Liver (tissue), 9 donors: ENCODE results near the gene GPR65. TPM values are rescaled to one million over a fixed set of nuclear protein-coding genes. Genes with fewer than 3 reads are reported as not detected.

Source experiments
- DNase-seq: peaks from one replicate; pipeline ENCODE4 v3.0.0-alpha.2; 2017; ENCODE audit warnings: low spot score
- H3K27ac ChIP-seq, 2 donors: one replicate each; pipeline ENCODE4 v1.7.0; 2013; ENCODE audit warnings: inconsistent platforms in 2 of 2, low read length in 2 of 2, control low read depth in 1 of 2, low read depth in 1 of 2, mild to moderate bottlenecking in 1 of 2
- H3K27me3 ChIP-seq, 4 donors: one replicate each; pipeline versions ENCODE4 v1.6.1 to v1.7.0; 2013; ENCODE audit warnings: low read length in 3 of 4, inconsistent platforms in 1 of 4, mild to moderate bottlenecking in 1 of 4, moderate library complexity in 1 of 4; ENCODE audit not compliant: control insufficient read depth in 4 of 4, insufficient read depth in 4 of 4
- H3K36me3 ChIP-seq, 4 donors: one replicate each; pipeline versions ENCODE4 v1.6.1 to v1.7.0; 2013; ENCODE audit warnings: low read length in 3 of 4, mild to moderate bottlenecking in 3 of 4, low read depth in 1 of 4, moderate library complexity in 1 of 4; ENCODE audit not compliant: control insufficient read depth in 4 of 4, insufficient read depth in 3 of 4
- H3K4me1 ChIP-seq, 4 donors: one replicate each; pipeline versions ENCODE4 v1.6.1 to v1.7.0; 2013; ENCODE audit warnings: low read length in 3 of 4, mild to moderate bottlenecking in 3 of 4, moderate library complexity in 1 of 4; ENCODE audit not compliant: control insufficient read depth in 4 of 4, insufficient read depth in 4 of 4
- H3K4me3 ChIP-seq, 3 donors: one replicate each; pipeline versions ENCODE4 v1.6.1 to v1.7.0; 2013; ENCODE audit warnings: low read length in 3 of 3, control low read depth in 1 of 3, low read depth in 1 of 3, mild to moderate bottlenecking in 1 of 3
- H3K9ac ChIP-seq, 2 donors: one replicate each; pipeline ENCODE4 v1.7.0; 2013; ENCODE audit warnings: low read length in 2 of 2, mild to moderate bottlenecking in 2 of 2, moderate library complexity in 2 of 2, control low read depth in 1 of 2, low read depth in 1 of 2
- H3K9me3 ChIP-seq, 4 donors: one replicate each; pipeline versions ENCODE4 v1.6.1 to v1.7.0; 2013; ENCODE audit warnings: low read length in 3 of 4; ENCODE audit not compliant: control insufficient read depth in 4 of 4
- CTCF ChIP-seq: fragments of 150-350 bp; IDR thresholded peaks from 2 replicates; pipeline ENCODE4 v1.5.1; 2017; ENCODE audit warnings: improper control_type of control experiment, low read depth, low read length; ENCODE audit not compliant: missing input control
- EGR1 ChIP-seq, 2 donors: IDR thresholded peaks; 2 replicates each; pipeline ENCODE4 v1.6.1; 2016 to 2018; ENCODE audit warnings: antibody characterized with exemption in 2 of 2, low read depth in 2 of 2
- FOXA1 ChIP-seq: IDR thresholded peaks from 2 replicates; pipeline ENCODE4 v1.6.1; 2016; ENCODE audit warnings: antibody characterized with exemption
- GABPA ChIP-seq, 2 donors: IDR thresholded peaks in 1 of 2; conservative IDR thresholded peaks in 1 of 2; 2 replicates each; pipeline ENCODE4 v1.6.1; 2016; ENCODE audit warnings: antibody characterized with exemption in 2 of 2, mild to moderate bottlenecking in 1 of 2, moderate library complexity in 1 of 2
- HNF4A ChIP-seq, 2 donors: conservative IDR thresholded peaks; 2 replicates each; pipeline ENCODE4 v1.6.1; 2016; ENCODE audit warnings: antibody characterized with exemption in 2 of 2, mild to moderate bottlenecking in 2 of 2
- HNF4G ChIP-seq: IDR thresholded peaks from 2 replicates; pipeline ENCODE4 v1.6.1; 2016; ENCODE audit warnings: antibody characterized with exemption
- JUND ChIP-seq, 2 donors: IDR thresholded peaks; 2 replicates each; pipeline ENCODE4 v1.6.1; 2016; ENCODE audit warnings: antibody characterized with exemption in 2 of 2
- NR2F2 ChIP-seq: IDR thresholded peaks from 2 replicates; pipeline ENCODE4 v1.6.1; 2016; ENCODE audit warnings: antibody characterized with exemption
- RAD21 ChIP-seq, 2 donors: IDR thresholded peaks; 2 replicates each; pipeline ENCODE4 v1.6.1; 2016; ENCODE audit warnings: antibody characterized with exemption in 2 of 2, mild to moderate bottlenecking in 2 of 2
- RXRA ChIP-seq, 2 donors: IDR thresholded peaks; 2 replicates each; pipeline ENCODE4 v1.6.1; 2017 to 2018; ENCODE audit warnings: antibody characterized with exemption in 2 of 2, mild to moderate bottlenecking in 1 of 2
- SP1 ChIP-seq: IDR thresholded peaks from 2 replicates; pipeline ENCODE4 v1.6.1; 2018; ENCODE audit warnings: antibody characterized with exemption, mild to moderate bottlenecking
- YY1 ChIP-seq: IDR thresholded peaks from 2 replicates; pipeline ENCODE4 v1.6.1; 2016; ENCODE audit warnings: antibody characterized with exemption, mild to moderate bottlenecking
- WGBS: extraction: QIAGEN DNeasy Blood & Tissue Kit; methylation state at CpG from one replicate; pipeline ENCODE4 v1.1.7; 2013; 5-methylcytosine and 5-hydroxymethylcytosine counted together
- polyA plus RNA-seq, 2 donors: library from polyadenylated mRNA; stranded (reverse) in 1 of 2; unstranded in 1 of 2; fragments of 200-250 nt in 1 of 2; fragments of >200 nt in 1 of 2; fragmentation: Nextera tagmentation in 1 of 2; extraction: Ambion mirVana in 1 of 2; gene quantifications; one replicate each; pipeline versions ENCODE4 v1.2.1 to v1.2.3, GENCODE V29; 2013 to 2015
- total RNA-seq, 2 donors: library from RNA; depleted of rRNA; stranded (reverse); fragments of >200 nt; gene quantifications; one replicate each; pipeline ENCODE4 v1.2.3, GENCODE V29; 2014
- TF ChIP-seq, protein P1 (sequence below): IDR thresholded peaks from 2 replicates; pipeline ENCODE4 v1.6.1; 2016; ENCODE audit warnings: antibody characterized with exemption
- TF ChIP-seq, protein P2 (sequence below): IDR thresholded peaks from 2 replicates; pipeline ENCODE4 v1.6.1; 2016; ENCODE audit warnings: antibody characterized with exemption
- TF ChIP-seq, protein P3 (sequence below): IDR thresholded peaks from 2 replicates; pipeline ENCODE4 v1.6.1; 2016; ENCODE audit warnings: antibody characterized with exemption
- donor health status: healthy.
- donor health status: healthy.
- donor health status: healthy.
- donor health status: healthy.
- donor health status: healthy.

GPR65 gene
- total and polyA plus RNA-seq, 4 donors: 0.72 to 4.5 (median 1.7) TPM

- TF ChIP-seq JUND (IDR thresholded peaks at IDR 0.05): no peak
- TF ChIP-seq, protein P1, sequence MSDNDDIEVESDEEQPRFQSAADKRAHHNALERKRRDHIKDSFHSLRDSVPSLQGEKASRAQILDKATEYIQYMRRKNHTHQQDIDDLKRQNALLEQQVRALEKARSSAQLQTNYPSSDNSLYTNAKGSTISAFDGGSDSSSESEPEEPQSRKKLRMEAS: no peak
- no peak for TF ChIP-seq RXRA (IDR thresholded peaks at IDR 0.05)
- no peak for TF ChIP-seq HNF4G
- TF ChIP-seq FOXA1: no peak
- no peak for TF ChIP-seq RAD21 (IDR thresholded peaks at IDR 0.05)
- TF ChIP-seq HNF4A (conservative IDR thresholded peaks at IDR 0.05): no peak
These were observed 3.3 kb downstream of the GPR65 start (continued) for GRCh38 chr14:88008039-88008742.

DNA sequence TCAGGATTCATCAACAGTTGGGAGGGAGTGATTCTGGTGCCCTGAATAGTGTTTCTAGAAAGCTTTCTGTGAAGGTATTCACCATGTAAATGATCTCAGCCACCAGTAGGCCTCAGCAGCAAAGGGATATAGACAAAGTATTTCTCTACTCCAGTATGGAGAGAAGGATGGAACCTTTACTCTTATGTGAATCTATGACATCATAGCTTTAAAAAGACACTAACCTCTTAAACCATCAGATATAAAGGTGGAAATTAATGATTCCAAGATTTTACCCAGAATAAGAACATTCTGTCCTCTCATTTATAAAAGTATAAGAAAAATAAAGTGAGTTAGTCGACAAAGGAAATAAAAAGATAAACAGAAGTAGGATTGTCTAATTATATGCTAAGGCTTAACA is 4.6 kb downstream of the GPR65 start:
- DNase-seq: no peak
- Histone ChIP-seq H3K4me1 (peaks cover 0 to 4% (median 0%) of the 10 kb centered on the region in 4 donors), H3K9ac (no peak overlapping the region), H3K36me3 (no peaks in the 10 kb centered on the region), H3K9me3 (no peaks in the 10 kb centered on the region), H3K27ac (no peak overlapping the region), H3K4me3 (no peak overlapping the region), H3K27me3 (no peaks in the 10 kb centered on the region)
- TF ChIP-seq EGR1 (IDR thresholded peaks at IDR 0.05; ENCODE audit: low read depth in 2 of 2): no peak
- no peak for TF ChIP-seq HNF4G
- TF ChIP-seq NR2F2: no peak
- no peak for TF ChIP-seq GABPA (IDR thresholded peaks at IDR 0.05 in 1 of 2, conservative IDR thresholded peaks at IDR 0.05 in 1 of 2)
- no peak for TF ChIP-seq YY1
- no peak for TF ChIP-seq FOXA1
- TF ChIP-seq RAD21 (IDR thresholded peaks at IDR 0.05): no peak
- TF ChIP-seq SP1: no peak
- TF ChIP-seq JUND (IDR thresholded peaks at IDR 0.05): no peak
- TF ChIP-seq, protein P2, sequence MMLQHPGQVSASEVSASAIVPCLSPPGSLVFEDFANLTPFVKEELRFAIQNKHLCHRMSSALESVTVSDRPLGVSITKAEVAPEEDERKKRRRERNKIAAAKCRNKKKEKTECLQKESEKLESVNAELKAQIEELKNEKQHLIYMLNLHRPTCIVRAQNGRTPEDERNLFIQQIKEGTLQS: no peak
- TF ChIP-seq HNF4A (conservative IDR thresholded peaks at IDR 0.05): no peak
- no peak for TF ChIP-seq RXRA (IDR thresholded peaks at IDR 0.05)
- TF ChIP-seq, protein P3, sequence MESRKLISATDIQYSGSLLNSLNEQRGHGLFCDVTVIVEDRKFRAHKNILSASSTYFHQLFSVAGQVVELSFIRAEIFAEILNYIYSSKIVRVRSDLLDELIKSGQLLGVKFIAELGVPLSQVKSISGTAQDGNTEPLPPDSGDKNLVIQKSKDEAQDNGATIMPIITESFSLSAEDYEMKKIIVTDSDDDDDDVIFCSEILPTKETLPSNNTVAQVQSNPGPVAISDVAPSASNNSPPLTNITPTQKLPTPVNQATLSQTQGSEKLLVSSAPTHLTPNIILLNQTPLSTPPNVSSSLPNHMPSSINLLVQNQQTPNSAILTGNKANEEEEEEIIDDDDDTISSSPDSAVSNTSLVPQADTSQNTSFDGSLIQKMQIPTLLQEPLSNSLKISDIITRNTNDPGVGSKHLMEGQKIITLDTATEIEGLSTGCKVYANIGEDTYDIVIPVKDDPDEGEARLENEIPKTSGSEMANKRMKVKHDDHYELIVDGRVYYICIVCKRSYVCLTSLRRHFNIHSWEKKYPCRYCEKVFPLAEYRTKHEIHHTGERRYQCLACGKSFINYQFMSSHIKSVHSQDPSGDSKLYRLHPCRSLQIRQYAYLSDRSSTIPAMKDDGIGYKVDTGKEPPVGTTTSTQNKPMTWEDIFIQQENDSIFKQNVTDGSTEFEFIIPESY: no peak
- 81% methylated on average over 1 of the region's 1 CpG for WGBS

DNA sequence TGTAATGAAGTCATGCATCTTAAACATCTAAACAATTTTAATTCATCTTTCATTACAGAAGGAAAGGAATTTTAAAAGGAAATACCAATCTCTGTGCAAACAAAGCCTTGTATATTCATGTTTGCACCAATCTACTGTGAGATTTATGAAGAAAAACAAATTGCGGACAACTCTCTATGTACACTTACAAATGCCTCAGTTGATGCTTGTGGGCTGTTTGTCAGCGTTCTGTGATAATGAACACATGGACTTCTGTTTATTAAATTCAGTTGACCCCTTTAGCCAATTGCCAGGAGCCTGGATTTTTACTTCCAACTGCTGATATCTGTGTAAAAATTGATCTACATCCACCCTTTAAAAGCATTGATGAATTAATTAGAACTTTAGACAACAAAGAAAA is 5.4 kb downstream of the GPR65 start:
- TF ChIP-seq, protein P2: no peak
- TF ChIP-seq CTCF: no peak
- Histone ChIP-seq H3K27me3 (no peaks in the 10 kb centered on the region), H3K4me3 (no peak overlapping the region), H3K36me3 (no peaks in the 10 kb centered on the region), H3K27ac (no peak overlapping the region), H3K4me1 (peaks cover 0 to 4% (median 0%) of the 10 kb centered on the region in 4 donors), H3K9me3 (no peaks in the 10 kb centered on the region), H3K9ac (no peak overlapping the region)
- no peak for DNase-seq
- 78% methylated on average over 2 of the region's 2 CpGs for WGBS
